Left renal cortex interstitium (tissue), 4 donors: ENCODE data around the gene CCDC86. TPM values are rescaled to one million over a fixed set of nuclear protein-coding genes. Genes with fewer than 3 reads are reported as not detected.

ENCODE experiments used
- DNase-seq, 4 donors: peaks; one replicate each; pipeline ENCODE4 v3.0.0-alpha.2; 2013; ENCODE audit warnings: low read depth in 4 of 4, low spot score in 2 of 4, missing footprints in 1 of 4
- polyA plus RNA-seq, 4 donors: library from polyadenylated mRNA; unstranded; fragments of 120-200 nt; gene quantifications; one replicate each; pipeline ENCODE4 v1.2.1, GENCODE V29; 2013; ENCODE audit not compliant: insufficient read length in 4 of 4

Gene CCDC86
- polyA plus RNA-seq, 4 donors: 15.9 to 25.8 (median 22.0) TPM

GRCh38 chr11:60830478-60831142, 11.3 kb upstream of the CCDC86 start:
- no peak for DNase-seq

GRCh38 chr11:60831143-60831500, 10.8 kb upstream of the CCDC86 start:
- peak in 2 of 4 donors; percentile 51 to 59 for DNase-seq

GRCh38 chr11:60831501-60832079, 10.3 kb upstream of the CCDC86 start:
- DNase-seq: no peak

- no peak for DNase-seq
Observed at GRCh38 chr11:60834742-60835533, 7.0 kb upstream of the CCDC86 start.

GRCh38 chr11:60835534-60835846, 6.4 kb upstream of the CCDC86 start:
- DNase-seq: no peak

GRCh38 chr11:60836866-60837515, 4.9 kb upstream of the CCDC86 start:
- DNase-seq: no peak

GRCh38 chr11:60838132-60838531, 3.8 kb upstream of the CCDC86 start:
- no peak for DNase-seq

GRCh38 chr11:60840470-60841430, 1.2 kb upstream of the CCDC86 start:
- peak in 1 of 4 donors; percentile 68 for DNase-seq

GRCh38 chr11:60842668-60843600, 1.0 kb downstream of the CCDC86 start:
- no peak for DNase-seq

- no peak for DNase-seq
Observed at GRCh38 chr11:60844045-60844869, 2.3 kb downstream of the CCDC86 start.

GRCh38 chr11:60844870-60845221, 2.9 kb downstream of the CCDC86 start:
- no peak for DNase-seq

GRCh38 chr11:60845338-60845737, 3.4 kb downstream of the CCDC86 start:
- DNase-seq: no peak

- no peak for DNase-seq
Observed at GRCh38 chr11:60847281-60847680, 5.4 kb downstream of the CCDC86 start.

- no peak for DNase-seq
Observed at GRCh38 chr11:60847896-60848295, 6.0 kb downstream of the CCDC86 start.

- no peak for DNase-seq
Observed at GRCh38 chr11:60848714-60849151, 6.8 kb downstream of the CCDC86 start.

GRCh38 chr11:60849641-60850520, 8.0 kb downstream of the CCDC86 start:
- DNase-seq: no peak

GRCh38 chr11:60851327-60852104, 9.6 kb downstream of the CCDC86 start:
- no peak for DNase-seq
